HG03108 (cell line): ENCODE data around the gene CROCC.

ENCODE experiments used
- ATAC-seq: cut with Tn5 transposase; IDR thresholded peaks from one replicate; pipeline ENCODE4 v1.9.1; 2021; ENCODE audit warnings: moderate library complexity; ENCODE audit not compliant: unreplicated experiment

Gene CROCC

GRCh38 chr1:16966282-16966681 is 44.6 kb downstream of the CROCC start:
- no peak for ATAC-seq

DNA sequence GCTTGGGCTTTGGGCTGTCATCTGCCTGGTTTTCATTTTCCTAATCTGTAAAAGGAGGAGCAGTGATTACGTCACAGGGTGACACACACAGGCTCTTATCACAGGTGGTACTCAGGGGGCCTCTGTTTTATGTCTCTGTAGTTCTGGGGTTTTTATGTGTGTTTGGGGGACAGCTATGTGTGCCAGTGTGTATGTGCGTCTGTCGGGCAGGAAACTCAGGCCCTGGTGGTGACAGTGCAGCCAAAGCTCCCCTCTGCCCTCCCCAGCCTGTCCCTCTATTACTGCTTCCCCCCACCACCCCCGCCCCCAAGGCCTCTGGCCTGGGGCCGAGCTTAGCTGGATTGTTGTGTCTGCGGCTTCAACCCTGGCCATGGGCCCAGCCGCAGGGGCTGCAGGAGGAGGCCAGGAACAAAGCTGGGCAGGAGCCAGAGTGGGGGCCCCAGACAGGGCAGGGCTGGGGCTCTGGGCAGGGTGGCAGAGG is 45.4 kb downstream of the CROCC start:
- ATAC-seq: no peak

- no peak for ATAC-seq
Observed at GRCh38 chr1:16967962-16968361, 46.2 kb downstream of the CROCC start.

DNA sequence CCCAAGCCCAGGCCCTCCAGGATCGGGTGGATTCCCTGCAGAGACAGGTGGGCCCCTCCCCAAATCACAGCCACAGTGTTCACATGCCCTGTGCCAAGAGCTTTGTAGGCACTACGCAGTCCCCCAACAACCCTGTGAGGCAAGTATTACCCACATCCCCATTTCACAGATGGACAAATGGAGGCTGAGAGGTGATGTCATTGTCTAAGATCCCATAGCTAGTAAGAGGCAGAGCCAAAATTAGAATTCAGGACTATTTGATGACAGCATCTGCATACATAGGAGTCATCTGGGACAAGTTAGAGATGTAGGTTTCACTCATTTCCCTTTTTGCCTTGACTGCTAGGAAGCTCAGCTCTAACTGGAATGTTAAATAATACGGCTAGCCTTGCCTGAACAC is 46.6 kb downstream of the CROCC start:
- ATAC-seq: no peak

- ATAC-seq: no peak
Observed at GRCh38 chr1:16969057-16969611, 47.4 kb downstream of the CROCC start.

- ATAC-seq: no peak
Observed at GRCh38 chr1:16969651-16970050, 47.9 kb downstream of the CROCC start.

DNA sequence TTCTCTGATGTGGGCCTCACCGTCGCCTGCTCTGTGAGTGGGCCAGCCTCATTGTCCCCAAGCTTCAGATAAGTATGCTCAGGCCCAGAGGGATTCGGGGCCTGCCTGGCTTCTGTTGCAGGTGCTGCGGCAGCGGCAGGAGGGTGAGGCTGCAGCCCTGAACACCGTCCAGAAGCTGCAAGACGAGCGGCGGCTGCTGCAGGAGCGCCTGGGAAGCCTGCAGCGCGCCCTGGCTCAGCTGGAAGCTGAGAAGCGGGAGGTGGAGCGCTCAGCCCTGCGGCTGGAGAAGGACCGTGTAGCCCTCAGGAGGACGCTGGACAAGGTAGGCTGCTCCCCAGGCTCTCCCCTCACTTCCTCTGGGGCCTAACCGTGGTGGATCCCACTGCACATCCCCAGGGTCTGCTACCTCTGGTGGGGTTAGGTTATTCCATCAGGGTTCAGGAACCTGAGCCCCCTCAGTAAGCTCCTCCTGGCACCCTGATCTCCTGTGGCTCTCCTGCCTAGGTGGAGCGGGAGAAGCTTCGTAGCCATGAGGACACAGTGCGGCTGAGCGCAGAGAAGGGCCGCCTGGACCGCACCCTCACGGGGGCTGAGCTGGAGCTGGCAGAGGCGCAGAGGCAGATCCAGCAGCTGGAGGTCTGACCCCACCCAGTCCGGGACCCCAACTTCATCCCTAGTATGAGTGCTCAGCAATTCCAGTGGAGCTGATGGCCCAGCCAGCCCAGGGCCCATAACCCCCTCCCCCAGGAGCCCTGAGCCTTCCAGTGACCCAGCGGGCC is 48.6 kb downstream of the CROCC start:
- ATAC-seq: no peak

DNA sequence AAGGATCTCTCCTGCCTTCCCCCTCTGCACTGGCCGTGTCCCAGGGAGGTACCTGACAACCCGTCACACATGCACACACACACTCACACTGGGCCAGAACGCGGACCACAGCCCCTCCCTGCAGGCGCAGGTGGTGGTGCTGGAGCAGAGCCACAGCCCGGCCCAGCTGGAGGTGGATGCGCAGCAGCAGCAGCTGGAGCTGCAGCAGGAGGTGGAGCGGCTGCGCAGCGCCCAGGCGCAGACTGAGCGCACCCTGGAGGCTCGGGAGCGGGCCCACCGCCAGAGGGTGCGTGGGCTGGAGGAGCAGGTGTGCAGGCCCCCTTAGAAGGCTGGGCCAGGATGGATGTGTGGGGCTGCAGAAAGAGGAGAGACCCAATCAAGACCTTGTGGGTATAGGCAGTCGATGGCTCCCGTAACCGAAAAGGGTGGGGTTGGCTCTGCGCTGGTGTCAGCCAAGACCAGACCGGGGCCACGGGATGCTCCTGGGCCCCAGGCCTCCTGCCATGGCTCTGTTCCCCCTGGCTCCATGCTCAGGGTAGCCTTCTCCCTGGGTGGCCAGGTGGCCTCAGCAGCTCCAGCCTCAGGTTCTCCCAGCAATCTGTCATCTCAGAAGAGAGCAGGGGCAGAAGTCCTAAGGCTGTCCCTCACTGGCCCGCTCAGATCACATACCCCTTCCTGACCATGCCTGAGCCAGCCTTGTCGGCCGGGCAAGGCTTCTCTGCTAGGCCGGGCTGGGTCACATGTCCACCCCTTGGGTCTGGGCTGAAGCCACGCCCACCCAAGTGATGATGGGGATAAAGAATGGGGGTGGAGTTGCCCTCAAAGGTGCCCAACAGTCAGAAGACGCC is 49.8 kb downstream of the CROCC start:
- ATAC-seq: no peak

GRCh38 chr1:16972189-16972895 is 50.6 kb downstream of the CROCC start:
- no peak for ATAC-seq

DNA sequence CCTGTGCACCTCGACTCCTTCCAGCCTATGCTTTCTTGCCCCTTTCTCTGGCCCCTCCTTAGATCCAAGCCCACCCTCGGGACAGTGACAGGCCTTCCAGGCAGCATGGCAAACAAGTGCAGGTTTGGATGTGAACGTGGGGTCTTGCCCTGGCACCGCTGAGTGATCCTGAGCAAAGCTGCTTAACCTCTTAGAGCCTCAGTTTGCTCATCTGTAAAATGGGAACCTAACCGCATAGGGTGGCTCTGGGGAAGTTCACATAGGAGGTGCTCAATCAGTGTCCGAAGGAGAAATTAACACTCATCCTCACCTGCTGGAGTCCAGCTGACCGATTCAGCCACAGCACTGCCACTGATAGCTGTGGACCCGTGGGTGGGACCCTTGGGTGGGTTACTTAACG is 51.5 kb downstream of the CROCC start:
- no peak for ATAC-seq

DNA sequence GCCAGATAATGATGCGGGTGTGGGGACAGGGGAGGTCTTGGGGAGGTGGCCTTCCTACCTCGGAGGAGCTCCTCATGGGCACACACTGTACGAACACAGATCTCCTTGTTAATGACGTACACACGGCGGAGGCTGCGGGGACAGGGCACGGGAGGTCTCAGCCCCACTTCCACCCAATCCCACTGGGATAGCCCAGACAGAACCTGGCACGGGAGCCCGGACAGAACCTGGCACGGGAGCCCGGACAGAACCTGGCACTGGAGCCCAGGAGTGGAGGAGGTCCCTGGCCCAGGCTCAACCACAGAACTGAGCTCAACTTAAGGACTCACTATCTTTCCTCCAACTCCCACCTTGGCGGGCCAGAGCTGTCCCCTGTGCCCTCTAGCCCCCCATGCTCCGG is 53.5 kb downstream of the CROCC start:
- no peak for ATAC-seq

GRCh38 chr1:16975838-16976237 is 54.1 kb downstream of the CROCC start:
- no peak for ATAC-seq

- no peak for ATAC-seq
Observed at GRCh38 chr1:16976966-16977365, 55.2 kb downstream of the CROCC start.

GRCh38 chr1:16977377-16977776 is 55.6 kb downstream of the CROCC start:
- ATAC-seq: no peak

DNA sequence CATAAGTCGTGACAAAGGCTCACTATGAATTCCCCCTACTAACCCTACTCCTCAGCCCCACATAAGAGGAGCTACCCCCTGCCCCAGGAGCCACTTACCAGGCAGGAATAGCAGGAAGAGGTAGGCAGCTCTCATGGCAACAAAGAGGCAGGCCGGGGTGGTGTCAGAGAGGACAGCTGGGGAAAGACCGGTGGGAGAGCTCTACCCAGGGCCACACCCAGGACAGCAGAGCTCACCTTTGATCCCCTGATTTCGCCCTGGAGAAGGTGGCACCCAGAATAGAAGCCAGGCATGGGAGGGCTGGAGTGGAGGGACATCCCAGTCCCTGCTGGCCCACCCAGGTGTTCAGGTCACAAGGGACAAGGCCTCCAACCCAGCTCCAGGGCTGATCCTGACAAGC is 56.4 kb downstream of the CROCC start:
- ATAC-seq: no peak

DNA sequence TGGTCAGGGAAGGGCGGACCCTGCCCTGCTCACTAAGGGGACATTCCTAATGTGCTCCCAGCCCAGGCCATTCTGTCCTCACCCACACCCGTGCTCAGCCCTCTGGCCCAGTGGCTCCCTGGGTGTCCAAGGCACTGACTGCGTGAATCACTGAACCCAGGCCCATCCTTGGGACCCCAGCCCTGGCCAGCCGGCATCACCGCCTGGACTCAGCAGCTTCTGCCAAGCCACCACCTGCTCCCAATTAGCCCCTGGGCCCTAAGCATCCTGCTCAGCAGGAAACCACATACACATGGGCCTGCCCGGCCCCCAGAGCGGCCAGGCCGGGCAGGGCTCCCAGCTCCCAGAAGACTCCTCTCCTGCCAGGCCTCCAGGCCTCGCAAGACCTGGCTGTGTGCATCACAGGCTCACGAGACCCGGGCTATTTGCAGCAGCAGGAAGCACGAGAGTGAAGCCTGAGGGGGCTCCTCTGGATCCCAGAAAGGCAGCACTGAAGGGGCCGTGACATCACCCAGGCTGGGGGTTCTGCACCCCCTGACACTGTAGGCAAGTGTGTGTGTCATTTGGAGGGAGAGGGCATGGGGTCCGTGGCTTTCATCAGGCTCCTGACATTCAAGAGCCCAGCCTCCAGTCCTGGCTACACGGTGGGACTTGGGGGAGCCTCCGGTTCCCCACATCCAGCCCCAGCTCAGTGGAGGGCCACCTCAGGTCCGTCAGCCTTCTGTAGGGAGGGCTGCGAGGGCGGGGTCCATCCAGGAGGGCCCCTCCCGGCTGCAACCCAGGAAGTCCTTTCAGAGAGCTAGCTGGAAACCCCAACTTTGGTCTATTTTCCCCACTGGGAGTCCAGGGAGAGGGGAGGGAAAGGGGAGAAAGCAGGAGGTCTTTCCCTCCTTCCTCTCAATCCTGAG is 57.1 kb downstream of the CROCC start:
- ATAC-seq: no peak

GRCh38 chr1:16979475-16980327 is 58.0 kb downstream of the CROCC start:
- ATAC-seq: no peak

- ATAC-seq: no peak
Observed at GRCh38 chr1:16980473-16981268, 58.9 kb downstream of the CROCC start, which contains the start of gene MFAP2. MFAP2 (minus strand) TSS chr1:16980620; CDS start chr1:16978273, 2,347 bp downstream.
